ENCODE results near the gene CRTAP. TPM values are rescaled to one million over a fixed set of nuclear protein-coding genes. Genes with fewer than 3 reads are reported as not detected.

Gene CRTAP
- total RNA-seq, result 150 and 237 TPM in 2 replicates

GRCh38 chr3:33113772-33114621 is at the start of gene CRTAP:
TSS of gene CRTAP (plus strand) at chr3:33114014. CDS start at chr3:33114078, 64 bp downstream.

Other genes starting within 250 kb of the CRTAP start
- gene CCR4, start 162.4 kb upstream of the CRTAP start, total RNA-seq, result not detected in 2 replicates
- gene GLB1, start 16.9 kb upstream of the CRTAP start, total RNA-seq, result 59.1 and 77.3 TPM in 2 replicates
- 2.2 and 2.8 TPM in 2 replicates for gene TMPPE, start 16.9 kb upstream of the CRTAP start, total RNA-seq
- gene SUSD5, start 104.8 kb downstream of the CRTAP start, total RNA-seq, result under 0.01 TPM in 1 of 2 replicates, not detected in the other
- gene FBXL2, start 163.4 kb downstream of the CRTAP start, total RNA-seq, result 12.8 and 19.5 TPM in 2 replicates

Data from hair follicular keratinocyte (primary cell).